GM21529 (cell line): ENCODE results near the gene ROR1.

Source experiments
- ATAC-seq: cut with Tn5 transposase; IDR thresholded peaks from one replicate; pipeline ENCODE4 v1.9.1; 2021; ENCODE audit not compliant: unreplicated experiment

ROR1 gene

GRCh38 chr1:64126581-64126980 is 352.8 kb downstream of the ROR1 start:
- ATAC-seq = no peak

DNA sequence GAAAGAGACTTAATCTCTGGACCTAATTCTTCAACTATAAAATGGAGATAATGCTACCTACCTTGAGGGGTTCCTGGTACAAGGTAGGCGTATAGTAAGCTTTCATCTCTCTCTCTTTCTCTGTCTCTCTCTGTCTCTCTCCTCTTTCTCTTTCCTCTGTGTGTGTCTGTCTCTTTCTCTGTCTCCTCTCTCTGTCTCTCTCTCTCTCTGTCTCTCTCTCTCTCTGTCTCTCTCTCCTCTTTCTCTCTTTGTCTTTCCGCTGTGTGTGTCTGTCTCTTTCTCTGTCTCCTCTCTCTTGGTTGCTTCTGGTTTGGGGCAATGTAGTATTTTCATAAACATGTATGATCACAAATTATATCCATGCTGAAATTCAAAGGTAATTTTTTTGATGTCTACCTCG is 353.5 kb downstream of the ROR1 start:
- ATAC-seq = no peak

DNA sequence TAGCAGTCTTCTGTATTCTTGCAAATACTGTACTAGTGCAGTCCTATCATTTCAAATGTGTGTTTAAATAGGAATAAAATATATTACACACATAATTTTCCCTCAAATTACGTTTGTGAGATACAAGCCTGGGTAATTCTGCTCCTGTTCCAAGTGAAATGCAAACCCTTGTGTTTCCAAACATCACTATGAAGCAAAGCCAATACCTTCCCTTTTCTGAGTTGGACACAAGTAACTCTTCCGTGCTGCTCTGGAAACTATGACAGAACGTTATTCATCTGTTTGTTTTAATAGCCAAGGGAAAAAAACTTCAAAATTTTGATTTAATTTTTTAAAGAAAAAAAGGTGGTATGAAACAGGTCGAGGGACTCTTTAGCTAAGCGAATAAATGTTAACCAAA is 355.9 kb downstream of the ROR1 start:
- ATAC-seq = no peak

DNA sequence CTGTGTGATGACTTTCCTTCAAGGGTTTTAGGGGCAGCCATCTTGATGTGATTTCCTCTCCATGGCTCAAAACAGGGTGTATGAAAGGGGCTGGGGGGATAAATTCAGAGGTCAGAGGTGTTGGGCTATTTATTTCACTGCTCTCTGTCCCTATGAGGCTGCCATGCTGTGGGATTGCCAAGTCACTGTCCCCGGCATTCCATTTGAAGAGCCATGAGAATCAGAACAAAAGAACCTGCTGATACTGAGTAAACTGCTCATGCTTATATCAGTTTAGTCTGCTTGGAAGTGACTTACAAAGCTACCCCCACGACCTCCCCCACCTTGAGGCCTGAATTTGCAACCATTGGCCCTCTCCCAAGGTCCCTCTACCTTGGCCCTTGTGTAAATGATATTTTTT is 357.3 kb downstream of the ROR1 start:
- ATAC-seq = no peak

GRCh38 chr1:64133036-64133435 is 359.2 kb downstream of the ROR1 start:
- no peak for ATAC-seq

- ATAC-seq = no peak
Observed at GRCh38 chr1:64135462-64136223, 361.8 kb downstream of the ROR1 start.

DNA sequence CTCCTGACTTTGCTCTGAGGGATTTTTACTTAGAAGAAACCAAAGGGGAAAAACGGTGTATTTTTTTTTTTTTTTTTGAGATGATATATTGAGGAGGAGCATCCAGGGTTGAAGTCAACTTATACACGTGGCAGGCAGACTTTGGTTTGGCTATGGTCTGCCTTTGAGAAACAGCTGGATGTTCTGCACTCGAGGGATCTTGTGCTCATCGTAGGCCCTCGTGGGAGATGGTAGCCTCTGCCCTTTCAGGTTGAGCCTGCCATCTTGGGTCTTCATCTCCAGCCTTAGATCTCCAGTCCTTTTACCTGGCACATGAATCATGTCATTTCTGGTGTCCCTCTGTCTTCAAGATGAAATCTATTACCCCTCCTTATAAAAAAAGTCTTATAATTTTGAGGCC is 362.5 kb downstream of the ROR1 start:
- ATAC-seq = no peak

DNA sequence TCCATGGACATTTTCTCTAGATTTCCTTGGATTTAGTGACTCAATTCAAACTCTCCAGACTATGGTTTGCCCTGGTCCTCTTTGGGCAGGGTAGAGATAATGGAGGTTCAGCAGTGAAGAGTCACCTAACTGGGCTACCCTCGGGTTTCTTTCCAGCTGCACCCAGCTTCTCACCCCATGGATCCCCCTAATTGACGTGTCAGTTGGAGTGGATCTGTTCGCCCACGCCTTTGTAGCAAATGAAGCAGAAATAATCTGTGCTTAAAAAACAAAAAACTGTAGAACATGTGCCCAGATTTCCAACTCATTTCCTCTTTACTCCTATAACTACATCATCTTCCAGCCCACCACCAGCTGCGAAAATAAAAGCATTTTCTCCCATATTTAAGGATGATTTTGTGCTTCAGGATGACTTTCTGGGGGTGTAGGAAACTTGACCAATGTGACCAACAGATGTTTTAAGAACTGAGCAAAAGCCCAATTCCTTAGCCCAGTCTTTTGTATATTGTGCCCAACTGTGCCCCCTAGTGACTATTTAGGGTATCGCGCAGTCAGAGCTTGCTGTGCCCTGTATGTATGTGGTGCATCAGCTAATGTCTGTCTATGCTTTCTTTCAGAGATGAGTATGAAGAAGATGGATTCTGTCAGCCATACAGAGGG is 363.1 kb downstream of the ROR1 start:
- ATAC-seq = peak; percentile 81

DNA sequence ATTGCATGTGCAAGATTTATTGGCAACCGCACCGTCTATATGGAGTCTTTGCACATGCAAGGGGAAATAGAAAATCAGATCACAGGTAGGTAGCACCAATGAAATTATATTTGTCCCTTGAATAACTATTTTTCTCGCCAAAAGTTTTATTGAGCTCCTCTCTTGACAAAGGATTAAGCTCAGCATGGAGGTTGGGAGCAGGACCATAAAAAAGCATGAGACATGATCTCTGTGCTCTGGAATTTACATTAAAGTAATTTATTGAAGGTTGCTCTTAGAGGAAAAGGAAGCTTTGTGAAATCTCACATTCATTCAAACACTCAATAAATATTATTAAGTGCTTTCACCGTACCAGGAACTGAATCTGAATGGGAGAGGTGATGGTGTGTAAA is 363.6 kb downstream of the ROR1 start:
- ATAC-seq = no peak

GRCh38 chr1:64139877-64140276 is 366.1 kb downstream of the ROR1 start:
- no peak for ATAC-seq

- no peak for ATAC-seq
Observed at GRCh38 chr1:64140596-64140995, 366.8 kb downstream of the ROR1 start.

- no peak for ATAC-seq
Observed at GRCh38 chr1:64147045-64147724, 373.4 kb downstream of the ROR1 start.

- ATAC-seq = no peak
Observed at GRCh38 chr1:64147759-64148158, 373.9 kb downstream of the ROR1 start.

DNA sequence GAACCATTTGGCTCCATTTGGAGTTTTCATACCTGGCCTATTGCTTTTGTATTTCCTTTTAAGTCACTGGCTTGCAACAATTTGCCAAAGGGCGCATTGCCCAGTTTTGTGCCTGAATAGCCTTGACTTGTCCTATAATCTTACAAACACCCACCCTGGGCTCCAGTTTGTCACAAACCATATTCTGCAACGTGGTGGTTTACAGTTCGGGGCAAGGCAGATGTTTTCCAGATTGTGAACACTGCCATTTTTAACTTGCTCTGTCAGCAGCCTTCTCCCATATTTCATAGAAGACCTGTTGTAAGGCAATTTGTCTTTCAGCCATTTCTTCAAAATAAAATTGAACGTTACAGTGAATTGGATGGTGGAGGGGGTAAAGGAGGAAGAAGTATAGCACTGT is 376.4 kb downstream of the ROR1 start:
- ATAC-seq = no peak

GRCh38 chr1:64150729-64151230 is 377.0 kb downstream of the ROR1 start:
- ATAC-seq = no peak

DNA sequence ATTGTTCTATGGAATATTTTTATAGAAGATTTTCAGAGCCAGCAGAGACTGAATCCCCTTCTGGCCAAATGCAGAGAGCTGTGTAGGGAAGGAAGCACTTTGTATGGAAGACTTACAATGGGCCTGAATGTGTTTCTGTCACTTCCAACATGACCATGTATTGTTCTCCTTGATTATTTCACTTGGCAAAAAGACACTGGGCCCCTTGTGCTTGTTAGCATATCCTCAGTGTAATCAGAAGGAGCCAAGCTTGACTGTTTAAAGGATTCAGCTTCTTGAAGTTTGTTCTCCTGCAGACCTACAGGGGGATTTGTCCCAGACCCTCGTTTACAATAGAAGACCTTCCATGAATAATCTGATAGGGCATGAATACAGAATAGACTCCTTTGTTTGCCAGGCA is 381.5 kb downstream of the ROR1 start:
- no peak for ATAC-seq

GRCh38 chr1:64161357-64161941 is 387.6 kb downstream of the ROR1 start:
- no peak for ATAC-seq

GRCh38 chr1:64162151-64162550 is 388.3 kb downstream of the ROR1 start:
- ATAC-seq = no peak

- no peak for ATAC-seq
Observed at GRCh38 chr1:64162804-64163203, 389.0 kb downstream of the ROR1 start.

GRCh38 chr1:64163431-64163830 is 389.6 kb downstream of the ROR1 start:
- ATAC-seq = no peak

DNA sequence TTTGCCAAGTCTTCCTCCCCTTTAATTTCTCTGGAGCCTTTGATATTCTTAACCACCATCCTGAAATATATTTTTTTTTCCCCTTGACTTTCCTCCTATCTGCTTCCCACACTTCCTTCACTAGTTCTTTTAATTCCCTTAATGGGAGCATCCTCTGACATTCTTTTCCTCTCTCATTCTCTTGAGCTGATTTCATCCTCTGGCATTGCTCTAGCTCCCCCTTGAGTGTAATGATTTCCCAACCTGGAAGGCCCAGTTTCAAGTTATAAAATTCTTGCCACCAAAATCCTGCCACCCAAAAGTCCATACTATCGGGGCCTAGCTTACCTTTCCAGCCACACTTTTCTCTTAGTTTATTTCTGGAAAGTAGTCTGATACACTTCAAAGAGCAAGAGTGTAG is 390.2 kb downstream of the ROR1 start:
- ATAC-seq = no peak

- ATAC-seq = no peak
Observed at GRCh38 chr1:64166629-64167028, 392.8 kb downstream of the ROR1 start.
